Type B pancreatic cell (in vitro differentiated cells): ENCODE data around the gene ELSPBP1. TPM values are rescaled to one million over a fixed set of nuclear protein-coding genes. Genes with fewer than 3 reads are reported as not detected.

ENCODE experiments used
- DNase-seq: peaks from one replicate; pipeline ENCODE4 v3.0.0; 2021; ENCODE audit warnings: mixed read lengths; ENCODE audit not compliant: unreplicated experiment; ENCODE audit errors: extremely low spot score
- H3K27ac Mint-ChIP-seq: 2 replicates; pipeline ENCODE4 v1.8.0; 2021; ENCODE audit warnings: mild to moderate bottlenecking, mixed read lengths
- H3K27me3 Mint-ChIP-seq: 2 replicates; pipeline ENCODE4 v1.8.0; 2021; ENCODE audit warnings: mixed read lengths
- H3K36me3 Mint-ChIP-seq: 2 replicates; pipeline ENCODE4 v1.8.0; 2021; ENCODE audit warnings: mixed read lengths
- H3K4me1 Mint-ChIP-seq: one replicate; pipeline ENCODE4 v1.8.0; 2021; ENCODE audit warnings: mixed read lengths; ENCODE audit not compliant: unreplicated experiment
- H3K4me3 Mint-ChIP-seq: 2 replicates; pipeline ENCODE4 v1.8.0; 2021; ENCODE audit warnings: mild to moderate bottlenecking, mixed read lengths
- H3K9me3 Mint-ChIP-seq: 2 replicates; pipeline ENCODE4 v1.8.0; 2021; ENCODE audit warnings: mixed read lengths
- total RNA-seq: library from RNA; stranded (reverse); gene quantifications from 2 replicates; pipeline ENCODE4 v1.2.1, GENCODE V29; 2021; ENCODE audit warnings: low replicate concordance
- TF ChIP-seq, protein P1 (sequence below): fragments of 200-600 bp; sonication (generic); conservative IDR thresholded peaks from 2 replicates; pipeline ENCODE4 v1.5.0; 2021; ENCODE audit warnings: antibody characterized with exemption, mild to moderate bottlenecking

ELSPBP1 gene
- total RNA-seq, 1 donor from 2014 or later: not detected

GRCh38 chr19:48043675-48044258 lies 49.3 kb downstream of the ELSPBP1 start, which contains the start of gene CABP5:
TSS of gene CABP5 (minus strand) at chr19:48044079. CDS start at chr19:48043922, 157 bp downstream.
- TF ChIP-seq, protein P1, sequence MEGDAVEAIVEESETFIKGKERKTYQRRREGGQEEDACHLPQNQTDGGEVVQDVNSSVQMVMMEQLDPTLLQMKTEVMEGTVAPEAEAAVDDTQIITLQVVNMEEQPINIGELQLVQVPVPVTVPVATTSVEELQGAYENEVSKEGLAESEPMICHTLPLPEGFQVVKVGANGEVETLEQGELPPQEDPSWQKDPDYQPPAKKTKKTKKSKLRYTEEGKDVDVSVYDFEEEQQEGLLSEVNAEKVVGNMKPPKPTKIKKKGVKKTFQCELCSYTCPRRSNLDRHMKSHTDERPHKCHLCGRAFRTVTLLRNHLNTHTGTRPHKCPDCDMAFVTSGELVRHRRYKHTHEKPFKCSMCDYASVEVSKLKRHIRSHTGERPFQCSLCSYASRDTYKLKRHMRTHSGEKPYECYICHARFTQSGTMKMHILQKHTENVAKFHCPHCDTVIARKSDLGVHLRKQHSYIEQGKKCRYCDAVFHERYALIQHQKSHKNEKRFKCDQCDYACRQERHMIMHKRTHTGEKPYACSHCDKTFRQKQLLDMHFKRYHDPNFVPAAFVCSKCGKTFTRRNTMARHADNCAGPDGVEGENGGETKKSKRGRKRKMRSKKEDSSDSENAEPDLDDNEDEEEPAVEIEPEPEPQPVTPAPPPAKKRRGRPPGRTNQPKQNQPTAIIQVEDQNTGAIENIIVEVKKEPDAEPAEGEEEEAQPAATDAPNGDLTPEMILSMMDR: no peak
- no peaks in the 10 kb centered on the region for H3K9me3 Mint-ChIP-seq
- peaks cover 17% of the 10 kb centered on the region for H3K27me3 Mint-ChIP-seq
- no peak within 1 kb of the TSS for H3K4me3 Mint-ChIP-seq
- H3K4me1 Mint-ChIP-seq: no peaks in the 10 kb centered on the region
- no peak for DNase-seq
- no peaks in the 10 kb centered on the region for H3K36me3 Mint-ChIP-seq
- no peak within 1 kb of the TSS for H3K27ac Mint-ChIP-seq

DNA sequence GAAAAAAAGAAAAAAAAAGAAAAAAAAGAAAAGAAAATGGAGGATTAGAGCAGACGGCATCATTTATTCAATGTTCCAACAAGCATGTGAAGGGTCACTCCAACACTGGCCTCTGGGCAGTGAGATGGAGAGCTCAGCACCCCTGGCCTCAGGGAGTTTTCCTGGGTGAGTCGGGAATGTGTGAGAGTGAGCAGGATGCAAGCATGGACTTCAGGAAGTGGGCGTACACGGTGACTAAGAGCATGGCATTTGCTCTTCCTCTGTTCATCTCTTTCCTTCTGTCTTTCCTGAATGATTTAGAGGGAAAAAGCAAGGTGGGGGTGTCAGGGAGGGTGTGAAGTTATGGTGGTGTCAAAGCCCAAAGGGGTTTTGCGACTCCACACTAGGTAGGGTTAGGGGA lies 50.1 kb downstream of the ELSPBP1 start:
- Mint-ChIP-seq H3K4me3 (no peak overlapping the region), H3K27ac (no peak overlapping the region), H3K9me3 (no peaks in the 10 kb centered on the region), H3K27me3 (peaks cover 20% of the 10 kb centered on the region), H3K36me3 (no peaks in the 10 kb centered on the region), H3K4me1 (no peaks in the 10 kb centered on the region)
- TF ChIP-seq, protein P1: no peak
- no peak for DNase-seq

DNA sequence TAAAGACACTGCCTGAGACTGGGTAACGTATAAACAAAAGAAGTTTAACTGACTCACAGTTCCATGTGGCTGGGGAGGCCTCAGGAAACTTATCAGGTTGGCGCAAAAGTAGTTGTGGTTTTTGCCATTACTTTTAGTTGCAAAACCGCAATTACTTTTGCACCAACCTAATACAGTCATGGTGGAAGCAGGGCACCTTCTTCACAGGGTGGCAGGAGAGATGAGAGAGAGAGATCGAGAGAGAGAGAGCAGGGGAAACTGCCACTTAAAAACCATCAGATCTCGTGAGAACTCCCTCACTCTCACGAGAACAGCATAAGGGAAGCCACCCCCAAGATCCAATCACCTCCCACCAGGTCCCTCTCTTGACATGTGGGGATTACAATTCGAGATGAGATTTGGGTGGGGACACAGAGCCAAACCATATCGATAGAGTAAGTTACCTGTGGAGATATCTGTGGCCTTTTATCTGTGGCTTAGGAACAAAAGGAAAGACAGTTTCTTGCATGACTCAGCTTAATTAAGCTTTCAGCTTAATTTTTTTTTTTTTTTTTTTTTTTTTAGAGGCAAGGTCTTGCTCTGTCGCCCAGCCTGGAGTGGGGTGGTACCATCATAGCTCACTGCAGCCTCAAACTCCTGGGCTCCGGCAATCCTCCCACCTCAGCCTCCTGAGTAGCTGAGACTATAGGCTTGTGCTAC lies 57.1 kb downstream of the ELSPBP1 start:
- peaks cover 7% of the 10 kb centered on the region for H3K27me3 Mint-ChIP-seq
- H3K9me3 Mint-ChIP-seq: no peaks in the 10 kb centered on the region
- TF ChIP-seq, protein P1: no peak
- no peak overlapping the region for H3K27ac Mint-ChIP-seq
- H3K4me1 Mint-ChIP-seq: no peaks in the 10 kb centered on the region
- no peak overlapping the region for H3K4me3 Mint-ChIP-seq
- no peak for DNase-seq
- no peaks in the 10 kb centered on the region for H3K36me3 Mint-ChIP-seq

GRCh38 chr19:48053076-48053475 lies 58.6 kb downstream of the ELSPBP1 start:
- Mint-ChIP-seq H3K36me3 (no peaks in the 10 kb centered on the region), H3K27ac (no peak overlapping the region), H3K4me1 (no peaks in the 10 kb centered on the region), H3K27me3 (peaks cover 7% of the 10 kb centered on the region), H3K9me3 (no peaks in the 10 kb centered on the region), H3K4me3 (no peak overlapping the region)
- TF ChIP-seq, protein P1: no peak
- DNase-seq: no peak

DNA sequence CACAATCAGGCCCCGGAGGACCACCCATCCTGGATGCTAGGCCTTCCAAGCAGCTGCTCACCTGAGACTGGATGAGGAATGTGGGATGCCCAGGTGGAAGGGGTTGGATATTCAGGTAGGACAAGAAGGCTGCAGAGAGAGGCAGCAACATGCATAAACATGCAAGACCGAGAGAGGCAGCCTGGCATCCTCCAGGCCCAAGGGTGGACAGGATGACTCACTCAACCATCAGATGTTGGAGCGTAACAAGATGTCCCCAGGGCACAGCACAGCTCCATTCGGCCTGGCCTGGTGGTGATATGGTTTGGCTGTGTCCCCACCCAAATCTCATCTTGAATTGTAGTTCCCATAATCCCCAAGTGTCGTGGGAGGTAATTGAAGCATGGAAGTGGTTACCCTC lies 59.4 kb downstream of the ELSPBP1 start:
- H3K9me3 Mint-ChIP-seq: no peaks in the 10 kb centered on the region

More for the DNA sequence above, 59.4 kb downstream of the ELSPBP1 start:
- TF ChIP-seq, protein P1: no peak
- H3K36me3 Mint-ChIP-seq: no peaks in the 10 kb centered on the region
- H3K27me3 Mint-ChIP-seq: peaks cover 5% of the 10 kb centered on the region
- H3K4me3 Mint-ChIP-seq: no peak overlapping the region
- H3K4me1 Mint-ChIP-seq: no peaks in the 10 kb centered on the region
- H3K27ac Mint-ChIP-seq: no peak overlapping the region
- DNase-seq: no peak
